ENCODE data around the gene KRABD2.

KRABD2 gene

DNA sequence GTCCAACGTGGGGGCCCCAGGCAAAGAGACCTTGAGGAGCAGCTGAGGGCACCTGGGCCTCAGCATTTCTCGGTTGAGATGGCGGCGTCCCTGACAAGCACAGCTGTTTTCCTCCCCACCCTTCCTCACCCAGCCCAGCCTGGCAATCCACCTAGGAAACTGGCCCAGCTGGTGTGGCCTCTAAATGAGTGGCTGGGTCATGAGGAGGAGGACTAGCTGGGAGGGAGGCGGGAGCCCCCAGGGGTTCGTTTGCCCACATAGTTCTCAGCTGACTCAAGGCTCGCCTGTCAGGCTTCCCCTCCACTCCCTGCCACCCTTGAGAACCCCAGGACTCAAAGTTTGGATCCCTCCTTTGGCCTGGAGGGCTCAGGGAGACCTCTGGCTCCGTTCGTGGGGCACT, 15.2 kb upstream of the KRABD2 start:
- Histone ChIP-seq H3K27ac (ENCODE audit: low read depth, low read length) (no peak overlapping the region), H4K20me1 (ENCODE audit: insufficient read depth) (no peaks in the 10 kb centered on the region), H3K9me3 (ENCODE audit: control insufficient read depth in 1 of 2, insufficient read depth in 1 of 2, low read depth in 1 of 2, low read length in 2 of 2) (no peaks in the 10 kb centered on the region), H3K4me1 (ENCODE audit: control insufficient read depth in 1 of 2, insufficient read depth in 2 of 2, low read length in 2 of 2) (peaks cover 0 to 22% of the 10 kb centered on the region in 2 experiments; a peak in 2 of 4 replicates), H3K79me2 (ENCODE audit: insufficient read depth, low read length) (no peaks in the 10 kb centered on the region), H3K4me2 (ENCODE audit: low read length) (peak overlapping the region; percentile 15; the same call in 1 of the 2 replicates), H3K27me3 (ENCODE audit: insufficient read depth, low read length) (no peaks in the 10 kb centered on the region), H3K9ac (ENCODE audit: low read length) (no peak overlapping the region), H3K9me2 (ENCODE audit: insufficient read depth) (no peaks in the 10 kb centered on the region), H2AFZ (ENCODE audit: low read depth, low read length, poor library complexity, severe bottlenecking) (no peak overlapping the region), H3K4me3 (replicated peaks in 1 of 2; ENCODE audit: low read depth in 1 of 2, low read length in 2 of 2) (no peak overlapping the region), H3K36me3 (ENCODE audit: control insufficient read depth in 1 of 2, insufficient read depth in 2 of 2, low read length in 2 of 2) (no peaks in the 10 kb centered on the region)
- no peak for TF ChIP-seq CTCF (IDR thresholded peaks at IDR 0.05 in 2 of 3, conservative IDR thresholded peaks at IDR 0.05 in 1 of 3; ENCODE audit: borderline replicate concordance in 1 of 3, insufficient read depth in 1 of 3, low read depth in 2 of 3, low read length in 2 of 3)
- TF ChIP-seq, protein P1, sequence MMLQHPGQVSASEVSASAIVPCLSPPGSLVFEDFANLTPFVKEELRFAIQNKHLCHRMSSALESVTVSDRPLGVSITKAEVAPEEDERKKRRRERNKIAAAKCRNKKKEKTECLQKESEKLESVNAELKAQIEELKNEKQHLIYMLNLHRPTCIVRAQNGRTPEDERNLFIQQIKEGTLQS (IDR thresholded peaks at IDR 0.05), result no peak
- TF ChIP-seq CBX3 (IDR thresholded peaks at IDR 0.05; ENCODE audit: low read depth), result no peak
- no peak for TF ChIP-seq POLR2A (IDR thresholded peaks at IDR 0.05; ENCODE audit: borderline replicate concordance, extremely low read depth, insufficient read depth, insufficient read length)
- TF ChIP-seq FOSL1 (IDR thresholded peaks at IDR 0.05; ENCODE audit: low read depth), result no peak
- TF ChIP-seq ZBTB33 (IDR thresholded peaks at IDR 0.05; ENCODE audit: extremely low read depth, insufficient replicate concordance, low read length), result no peak
- no peak for TF ChIP-seq SIN3A (IDR thresholded peaks at IDR 0.05; ENCODE audit: low read depth)
- TF ChIP-seq, protein P2, sequence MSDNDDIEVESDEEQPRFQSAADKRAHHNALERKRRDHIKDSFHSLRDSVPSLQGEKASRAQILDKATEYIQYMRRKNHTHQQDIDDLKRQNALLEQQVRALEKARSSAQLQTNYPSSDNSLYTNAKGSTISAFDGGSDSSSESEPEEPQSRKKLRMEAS (IDR thresholded peaks at IDR 0.05), result no peak
- no peak for TF ChIP-seq EGR1 (IDR thresholded peaks at IDR 0.05; ENCODE audit: low read depth)
- no peak for TF ChIP-seq REST (IDR thresholded peaks at IDR 0.05; ENCODE audit: low read depth)
- TF ChIP-seq RAD21 (IDR thresholded peaks at IDR 0.05; ENCODE audit: low read depth), result no peak
- TF ChIP-seq EZH2phosphoT487 (IDR thresholded peaks at IDR 0.05; ENCODE audit: borderline replicate concordance), result no peak
- TF ChIP-seq SRF (IDR thresholded peaks at IDR 0.05; ENCODE audit: low read depth), result no peak
- no peak for TF ChIP-seq JUND (IDR thresholded peaks at IDR 0.05)
- no peak for TF ChIP-seq YY1 (IDR thresholded peaks at IDR 0.05; ENCODE audit: extremely low read depth, insufficient replicate concordance, low read depth, low read length)
- TF ChIP-seq ELF1 (IDR thresholded peaks at IDR 0.05; ENCODE audit: borderline replicate concordance, low read depth), result no peak
- POLR2A ChIA-PET, result interaction anchor here (2.2 kb wide), 1 partner anchor 8 kb away, joined by 12 read pairs; the partner anchor contains the start of gene RPL26
- peak; percentile 37 for ATAC-seq
- CTCF ChIA-PET, result interaction anchor here (1.0 to 1.5 kb wide), 2 partner anchors 18 to 332 kb away, joined by 3 to 4 read pairs; no protein-coding TSS in a partner anchor
- intact Hi-C loops (cut with micrococcal nuclease), result no loop called here
- RAD21 ChIA-PET (ENCODE audit: low non-redundant PET in 1 of 2, low total read pairs in 2 of 2, uncharacterized antibody in 2 of 2, unreplicated experiment in 2 of 2), result no interaction called here
- DNase-seq (ENCODE audit: low read depth, low spot score), result no peak
- BruUV-seq (replicated peaks), result no TSS peak
